Rectal smooth muscle tissue (tissue), 1 donor: ENCODE data around the gene SPATS1.

Source experiments
- H3K27ac ChIP-seq: one replicate; pipeline ENCODE4 v1.7.0; 2013; ENCODE audit warnings: low read depth, low read length, inconsistent platforms
- H3K27me3 ChIP-seq: one replicate; pipeline ENCODE4 v1.7.0; 2013; ENCODE audit warnings: low read length; ENCODE audit not compliant: control insufficient read depth, insufficient read depth
- H3K36me3 ChIP-seq: one replicate; pipeline ENCODE4 v1.7.0; 2013; ENCODE audit warnings: low read length; ENCODE audit not compliant: control insufficient read depth, insufficient read depth
- H3K4me1 ChIP-seq: one replicate; pipeline ENCODE4 v1.7.0; 2013; ENCODE audit warnings: low read length; ENCODE audit not compliant: control insufficient read depth, insufficient read depth
- H3K4me3 ChIP-seq: one replicate; pipeline ENCODE4 v1.7.0; 2013; ENCODE audit warnings: low read length
- H3K9ac ChIP-seq: one replicate; pipeline ENCODE4 v1.7.0; 2013; ENCODE audit warnings: low read length

Gene SPATS1

GRCh38 chr6:44361947-44362346 is 19.5 kb downstream of the SPATS1 start:
- no peak overlapping the region for H3K4me3 ChIP-seq
- H3K4me1 ChIP-seq = no peaks in the 10 kb centered on the region
- H3K27ac ChIP-seq = no peak overlapping the region
- H3K9ac ChIP-seq = no peak overlapping the region
- no peaks in the 10 kb centered on the region for H3K36me3 ChIP-seq
- H3K27me3 ChIP-seq = no peaks in the 10 kb centered on the region

- Histone ChIP-seq H3K4me3 (no peak overlapping the region), H3K4me1 (no peaks in the 10 kb centered on the region), H3K36me3 (no peaks in the 10 kb centered on the region), H3K27ac (no peak overlapping the region), H3K27me3 (no peaks in the 10 kb centered on the region), H3K9ac (no peak overlapping the region)
Observed at GRCh38 chr6:44363377-44363926, 21.0 kb downstream of the SPATS1 start.

GRCh38 chr6:44366781-44367180 is 24.3 kb downstream of the SPATS1 start:
- Histone ChIP-seq H3K4me1 (no peaks in the 10 kb centered on the region), H3K9ac (no peak overlapping the region), H3K27ac (no peak overlapping the region), H3K36me3 (no peaks in the 10 kb centered on the region), H3K4me3 (no peak overlapping the region), H3K27me3 (no peaks in the 10 kb centered on the region)

GRCh38 chr6:44367681-44368080 is 25.2 kb downstream of the SPATS1 start:
- Histone ChIP-seq H3K9ac (no peak overlapping the region), H3K27me3 (no peaks in the 10 kb centered on the region), H3K4me3 (no peak overlapping the region)

GRCh38 chr6:44373051-44373450 is 30.6 kb downstream of the SPATS1 start:
- no peaks in the 10 kb centered on the region for H3K4me1 ChIP-seq
- H3K27ac ChIP-seq = no peak overlapping the region
- no peak overlapping the region for H3K4me3 ChIP-seq
- H3K36me3 ChIP-seq = no peaks in the 10 kb centered on the region
- no peaks in the 10 kb centered on the region for H3K27me3 ChIP-seq
- no peak overlapping the region for H3K9ac ChIP-seq

More at GRCh38 chr6:44367681-44368080, 25.2 kb downstream of the SPATS1 start:
- Histone ChIP-seq H3K27ac (no peak overlapping the region), H3K36me3 (no peaks in the 10 kb centered on the region), H3K4me1 (no peaks in the 10 kb centered on the region)

GRCh38 chr6:44373787-44374186 is 31.3 kb downstream of the SPATS1 start:
- Histone ChIP-seq H3K4me1 (no peaks in the 10 kb centered on the region), H3K9ac (no peak overlapping the region), H3K4me3 (no peak overlapping the region), H3K27ac (no peak overlapping the region), H3K36me3 (no peaks in the 10 kb centered on the region), H3K27me3 (no peaks in the 10 kb centered on the region)

GRCh38 chr6:44375071-44375470 is 32.6 kb downstream of the SPATS1 start:
- Histone ChIP-seq H3K27me3 (no peaks in the 10 kb centered on the region), H3K4me3 (no peak overlapping the region), H3K36me3 (no peaks in the 10 kb centered on the region), H3K4me1 (no peaks in the 10 kb centered on the region), H3K9ac (no peak overlapping the region), H3K27ac (no peak overlapping the region)

GRCh38 chr6:44377484-44377883 is 35.0 kb downstream of the SPATS1 start:
- H3K27me3 ChIP-seq = no peaks in the 10 kb centered on the region
- H3K27ac ChIP-seq = no peak overlapping the region
- no peaks in the 10 kb centered on the region for H3K4me1 ChIP-seq
- H3K36me3 ChIP-seq = no peaks in the 10 kb centered on the region
- H3K9ac ChIP-seq = no peak overlapping the region
- no peak overlapping the region for H3K4me3 ChIP-seq

GRCh38 chr6:44377971-44378370 is 35.5 kb downstream of the SPATS1 start:
- Histone ChIP-seq H3K27me3 (no peaks in the 10 kb centered on the region), H3K4me3 (no peak overlapping the region), H3K36me3 (no peaks in the 10 kb centered on the region), H3K4me1 (no peaks in the 10 kb centered on the region), H3K9ac (no peak overlapping the region), H3K27ac (no peak overlapping the region)

GRCh38 chr6:44381739-44382138 is 39.3 kb downstream of the SPATS1 start:
- H3K27ac ChIP-seq = no peak overlapping the region
- H3K4me3 ChIP-seq = no peak overlapping the region
- no peaks in the 10 kb centered on the region for H3K36me3 ChIP-seq
- peaks cover 4% of the 10 kb centered on the region for H3K4me1 ChIP-seq
- H3K9ac ChIP-seq = no peak overlapping the region
- no peaks in the 10 kb centered on the region for H3K27me3 ChIP-seq

- H3K4me1 ChIP-seq = peaks cover 16% of the 10 kb centered on the region
- peaks cover 5% of the 10 kb centered on the region for H3K36me3 ChIP-seq
- peak overlapping the region; percentile 88 for H3K27ac ChIP-seq
- H3K27me3 ChIP-seq = no peaks in the 10 kb centered on the region
- peak overlapping the region; percentile 96 for H3K4me3 ChIP-seq
- H3K9ac ChIP-seq = no peak overlapping the region
Observed at GRCh38 chr6:44386364-44386928, 44.0 kb downstream of the SPATS1 start.

- Histone ChIP-seq H3K27me3 (no peaks in the 10 kb centered on the region), H3K4me3 (peak overlapping the region; percentile 96), H3K27ac (peak overlapping the region; percentile 88), H3K4me1 (peaks cover 16% of the 10 kb centered on the region), H3K9ac (peak overlapping the region; percentile 53), H3K36me3 (peaks cover 5% of the 10 kb centered on the region)
Observed at GRCh38 chr6:44386929-44387345, 44.5 kb downstream of the SPATS1 start.
